Measurements from ENCODE around the gene PLCD1. TPM values are rescaled to one million over a fixed set of nuclear protein-coding genes. Genes with fewer than 3 reads are reported as not detected.

The PLCD1 gene
- total RNA-seq, 1 experiment from 2014 or later, result 27.1 TPM

- no peaks in the 10 kb centered on the region for H3K9me3 ChIP-seq (ENCODE audit: control insufficient read depth, low read depth, low read length)
- no peaks in the 10 kb centered on the region for H3K79me2 ChIP-seq (ENCODE audit: insufficient read depth, low read length)
- H2BK5ac ChIP-seq (ENCODE audit: insufficient read length, low read length), result no peak overlapping the region
- H3T11ph ChIP-seq (ENCODE audit: low read length), result no peak overlapping the region
- no peak overlapping the region for H2AFZ ChIP-seq (ENCODE audit: low read length)
- no CpG with 5 or more reads among the region's 6 CpGs for WGBS (ENCODE audit: extremely low coverage, insufficient read length, low lambda C conversion rate)
- peaks cover 11 to 20% of the 10 kb centered on the region in 2 experiments for H3K4me1 Mint-ChIP-seq
- peaks cover 10% of the 10 kb centered on the region for H3K27me3 Mint-ChIP-seq (ENCODE audit: low read depth)
- H2BK20ac ChIP-seq (ENCODE audit: low read depth, low read length, poor library complexity, severe bottlenecking), result no peak overlapping the region
- DNase-seq, result no peak
- TF ChIP-seq, protein P1, sequence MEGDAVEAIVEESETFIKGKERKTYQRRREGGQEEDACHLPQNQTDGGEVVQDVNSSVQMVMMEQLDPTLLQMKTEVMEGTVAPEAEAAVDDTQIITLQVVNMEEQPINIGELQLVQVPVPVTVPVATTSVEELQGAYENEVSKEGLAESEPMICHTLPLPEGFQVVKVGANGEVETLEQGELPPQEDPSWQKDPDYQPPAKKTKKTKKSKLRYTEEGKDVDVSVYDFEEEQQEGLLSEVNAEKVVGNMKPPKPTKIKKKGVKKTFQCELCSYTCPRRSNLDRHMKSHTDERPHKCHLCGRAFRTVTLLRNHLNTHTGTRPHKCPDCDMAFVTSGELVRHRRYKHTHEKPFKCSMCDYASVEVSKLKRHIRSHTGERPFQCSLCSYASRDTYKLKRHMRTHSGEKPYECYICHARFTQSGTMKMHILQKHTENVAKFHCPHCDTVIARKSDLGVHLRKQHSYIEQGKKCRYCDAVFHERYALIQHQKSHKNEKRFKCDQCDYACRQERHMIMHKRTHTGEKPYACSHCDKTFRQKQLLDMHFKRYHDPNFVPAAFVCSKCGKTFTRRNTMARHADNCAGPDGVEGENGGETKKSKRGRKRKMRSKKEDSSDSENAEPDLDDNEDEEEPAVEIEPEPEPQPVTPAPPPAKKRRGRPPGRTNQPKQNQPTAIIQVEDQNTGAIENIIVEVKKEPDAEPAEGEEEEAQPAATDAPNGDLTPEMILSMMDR (conservative IDR thresholded peaks at IDR 0.05), result no peak
- no peak overlapping the region; a peak in 1 of 5 replicates for H3K4me3 Mint-ChIP-seq
- H3K27ac ChIP-seq (ENCODE audit: insufficient read length, low read depth, low read length), result no peak overlapping the region
- no peaks in the 10 kb centered on the region for H3K23me2 ChIP-seq (ENCODE audit: insufficient read length, low read depth, low read length, poor library complexity, severe bottlenecking)
- H3K4ac ChIP-seq (ENCODE audit: low read depth, low read length), result no peak overlapping the region
- no peak overlapping the region for H3K18ac ChIP-seq (ENCODE audit: insufficient read length, low read depth, low read length)
- no peak overlapping the region for H2BK15ac ChIP-seq (ENCODE audit: low read depth, low read length)
- no peaks in the 10 kb centered on the region for H4K20me1 ChIP-seq (ENCODE audit: control insufficient read depth, insufficient read depth, insufficient read length)
- H4K8ac ChIP-seq (replicated peaks; ENCODE audit: insufficient read length, low read depth, low read length), result no peak overlapping the region
- no peak overlapping the region for H2BK12ac ChIP-seq (ENCODE audit: insufficient read length, low read depth, low read length)
- no peak overlapping the region for H3K9ac ChIP-seq (ENCODE audit: extremely low read depth, insufficient read length, low read length)
- H3K36me3 Mint-ChIP-seq (ENCODE audit: insufficient read depth in 1 of 3, low read depth in 3 of 3), result peaks cover 0 to 5% (median 4%) of the 10 kb centered on the region in 3 experiments; a peak in 4 of 7 replicates
- H3K9me3 Mint-ChIP-seq, result no peaks in the 10 kb centered on the region; a peak in 1 of 5 replicates
- H3K27me3 ChIP-seq (ENCODE audit: insufficient read depth, low read length), result no peaks in the 10 kb centered on the region; the same call in 1 of the 2 replicates
- H3K4me2 ChIP-seq (ENCODE audit: insufficient read depth, insufficient read length, low read length), result no peak overlapping the region
- no peak overlapping the region for H3K14ac ChIP-seq (ENCODE audit: insufficient read depth, low read length)
- H3K4me1 ChIP-seq (ENCODE audit: insufficient read depth, low read length), result peaks cover 2% of the 10 kb centered on the region; the same call in 1 of the 2 replicates
- H3K56ac ChIP-seq (ENCODE audit: insufficient read length, low read depth, low read length), result no peak overlapping the region
- H3K27ac Mint-ChIP-seq, result no peak overlapping the region
- no peak overlapping the region for H4K5ac ChIP-seq (ENCODE audit: insufficient read length, low read depth, low read length)
- no peak overlapping the region for H2AK5ac ChIP-seq (ENCODE audit: insufficient read length, low read length)
- H2BK120ac ChIP-seq (ENCODE audit: low read depth, low read length, poor library complexity, severe bottlenecking), result no peak overlapping the region
- no peak overlapping the region for H4K91ac ChIP-seq (ENCODE audit: insufficient read length, low read depth, low read length)
- H3K23ac ChIP-seq (ENCODE audit: insufficient read length, low read depth, low read length), result no peak overlapping the region
- no peaks in the 10 kb centered on the region for H3K79me1 ChIP-seq (ENCODE audit: insufficient read depth, low read depth, low read length, poor library complexity, severe bottlenecking)
These were observed 29.1 kb downstream of the PLCD1 start for GRCh38 chr3:38000242-38000916.

Data from H9 (cell line).